Astrocyte of the hippocampus (primary cell): ENCODE data around the gene CALM3.
"Not testable (repeated sequence)": the region's sequence is repeated elsewhere in the genome, so short reads cannot be mapped to it uniquely, and the experiment has no call there.

Experiments used
- DNase-seq: peaks from one replicate; pipeline ENCODE4 v3.0.0; 2011; ENCODE audit warnings: low read depth, low spot score

Gene CALM3

GRCh38 chr19:46601318-46602224, at the start of gene CALM3:
TSS of gene CALM3 (plus strand) at chr19:46601330. CDS start at chr19:46601435, 105 bp downstream.
- DNase-seq: no peak

GRCh38 chr19:46552891-46553290, 48.2 kb upstream of the CALM3 start:
- no peak for DNase-seq

GRCh38 chr19:46554161-46554560, 47.0 kb upstream of the CALM3 start:
- no peak for DNase-seq

- no peak for DNase-seq
Measured at GRCh38 chr19:46555628-46556280, 45.4 kb upstream of the CALM3 start.

- not testable (repeated sequence) for DNase-seq
Measured at GRCh38 chr19:46556471-46556870, 44.7 kb upstream of the CALM3 start.

- no peak for DNase-seq
Measured at GRCh38 chr19:46559203-46559602, 41.9 kb upstream of the CALM3 start.

- not testable (repeated sequence) for DNase-seq
Measured at GRCh38 chr19:46559675-46560074, 41.5 kb upstream of the CALM3 start.

GRCh38 chr19:46564701-46565100, 36.4 kb upstream of the CALM3 start:
- DNase-seq: no peak

- DNase-seq: peak; percentile 31
Measured at GRCh38 chr19:46571495-46571894, 29.6 kb upstream of the CALM3 start.

GRCh38 chr19:46573679-46574498, 27.2 kb upstream of the CALM3 start:
- DNase-seq: no peak

- peak; percentile 18 for DNase-seq
Measured at GRCh38 chr19:46574533-46574932, 26.6 kb upstream of the CALM3 start.

GRCh38 chr19:46578450-46578849, 22.7 kb upstream of the CALM3 start:
- no peak for DNase-seq

- peak; percentile 14 for DNase-seq
Measured at GRCh38 chr19:46579361-46579879, 21.7 kb upstream of the CALM3 start.

- no peak for DNase-seq
Measured at GRCh38 chr19:46580247-46580646, 20.9 kb upstream of the CALM3 start.

- no peak for DNase-seq
Measured at GRCh38 chr19:46585539-46585938, 15.6 kb upstream of the CALM3 start.

- DNase-seq: no peak
Measured at GRCh38 chr19:46586294-46586693, 14.8 kb upstream of the CALM3 start.

GRCh38 chr19:46587861-46588260, 13.3 kb upstream of the CALM3 start:
- no peak for DNase-seq

GRCh38 chr19:46591254-46591653, 9.9 kb upstream of the CALM3 start:
- DNase-seq: no peak

GRCh38 chr19:46591870-46592269, 9.3 kb upstream of the CALM3 start:
- DNase-seq: no peak

GRCh38 chr19:46596008-46596407, 5.1 kb upstream of the CALM3 start:
- DNase-seq: no peak

- DNase-seq: no peak
Measured at GRCh38 chr19:46598372-46598917, 2.7 kb upstream of the CALM3 start.
